Endothelial cell of umbilical vein (primary cell): ENCODE measurements around the gene SFRP2. TPM values are rescaled to one million over a fixed set of nuclear protein-coding genes. Genes with fewer than 3 reads are reported as not detected.

Source experiments
- BruUV-seq: library from RNA; stranded (reverse); fragments of 400-500 nt; replicated peaks from 2 replicates; lab custom pipeline; 2021; lab: Mats Ljungman, UMichigan
- CTCF ChIA-PET: fragments of 300-600, 350-600 bp; sonication (Branson Sonifier 250); formaldehyde crosslinking; loops from one replicate; lab custom pipeline; 2021; ENCODE audit warnings: antibody characterized with exemption, inconsistent platforms; lab: Charles Lee
- POLR2A ChIA-PET: fragments of 300-600, 350-600 bp; sonication (Branson Sonifier 250); formaldehyde crosslinking; loops from one replicate; lab custom pipeline; 2021; ENCODE audit warnings: antibody characterized with exemption, inconsistent platforms; lab: Charles Lee
- DNase-seq: peaks from one replicate; pipeline ENCODE4 v3.0.0-alpha.2; 2011; ENCODE audit warnings: low read depth, low spot score
- FAIRE-seq: peaks from 2 replicates; lab custom pipeline; 2011; peaks lifted over from hg19 to GRCh38; lab: Jason Lieb, UNC
- H2AFZ ChIP-seq: 2 replicates; pipeline ENCODE4 v1.6.0; 2012; ENCODE audit warnings: low read depth, low read length, control low read depth, inconsistent platforms
- H3K27ac ChIP-seq: 2 replicates; pipeline ENCODE4 v1.5.1; 2011; ENCODE audit warnings: low read depth, mild to moderate bottlenecking, control low read depth, low read length, moderate library complexity; ENCODE audit not compliant: insufficient read depth
- H3K27me3 ChIP-seq, 2 experiments: 2 replicates each; pipeline versions ENCODE4 v1.6.0 to v1.6.1; 2011; ENCODE audit warnings: low read length in 2 of 2, mixed read lengths in 1 of 2; ENCODE audit not compliant: control insufficient read depth in 2 of 2, insufficient read depth in 2 of 2
- H3K36me3 ChIP-seq, 2 experiments: 2 replicates in 1 of 2; 3 replicates in 1 of 2; pipeline ENCODE4 v1.5.1; 2011; ENCODE audit warnings: low read length in 2 of 2, mild to moderate bottlenecking in 1 of 2, moderate library complexity in 1 of 2; ENCODE audit not compliant: control insufficient read depth in 2 of 2, insufficient read depth in 2 of 2; ENCODE audit errors: extremely low read depth in 1 of 2
- H3K4me1 ChIP-seq: 3 replicates; pipeline ENCODE4 v1.5.1; 2011; ENCODE audit warnings: mild to moderate bottlenecking, low read length; ENCODE audit not compliant: control insufficient read depth, insufficient read depth; ENCODE audit errors: extremely low read depth
- H3K4me2 ChIP-seq: 2 replicates; pipeline ENCODE4 v1.6.1; 2011; ENCODE audit warnings: low read length, control low read depth, mixed read lengths; ENCODE audit not compliant: insufficient read depth
- H3K4me3 ChIP-seq, 3 experiments: fragments of 200-600 bp in 1 of 3; sonication (generic), shearing (Covaris generic) in 1 of 3; replicated peaks in 1 of 3; 2 replicates each; pipeline ENCODE4 v1.5.1; 2011 to 2016; ENCODE audit warnings: control low read depth in 3 of 3, low read length in 3 of 3, mild to moderate bottlenecking in 2 of 3, inconsistent platforms in 1 of 3, low read depth in 1 of 3, moderate library complexity in 1 of 3; ENCODE audit not compliant: insufficient read depth in 1 of 3
- H3K79me2 ChIP-seq: 2 replicates; pipeline ENCODE4 v1.6.0; 2012; ENCODE audit warnings: low read length, inconsistent platforms; ENCODE audit not compliant: control insufficient read depth, insufficient read depth
- H3K9ac ChIP-seq: replicated peaks from 2 replicates; pipeline ENCODE3; 2011; ENCODE audit warnings: low read length, control low read depth; ENCODE audit not compliant: insufficient read depth; ENCODE audit errors: extremely low read depth
- H3K9me1 ChIP-seq: replicated peaks from 3 replicates; pipeline ENCODE4 v1.6.0; 2011; ENCODE audit warnings: mild to moderate bottlenecking, low read length; ENCODE audit not compliant: control insufficient read depth, insufficient read depth; ENCODE audit errors: extremely low read depth
- H3K9me3 ChIP-seq: replicated peaks from 2 replicates; pipeline ENCODE4 v1.5.1; 2012; ENCODE audit warnings: low read length, inconsistent platforms; ENCODE audit not compliant: control insufficient read depth, insufficient read depth
- H4K20me1 ChIP-seq: replicated peaks from 2 replicates; pipeline ENCODE3; 2011; ENCODE audit warnings: mild to moderate bottlenecking, low read length; ENCODE audit not compliant: control insufficient read depth, insufficient read depth; ENCODE audit errors: extremely low read depth
- CTCF ChIP-seq, 2 donors: IDR thresholded peaks; 1 replicate in 1 of 2; 2 replicates in 1 of 2; pipeline ENCODE4 v1.5.1; 2011; ENCODE audit warnings: low read length in 2 of 2, mild to moderate bottlenecking in 2 of 2, moderate library complexity in 2 of 2, control low read depth in 1 of 2, inconsistent platforms in 1 of 2, low read depth in 1 of 2; ENCODE audit not compliant: insufficient read depth in 1 of 2; ENCODE audit errors: extremely low read depth in 1 of 2
- EZH2 ChIP-seq: IDR thresholded peaks from 2 replicates; pipeline ENCODE4 v1.6.1; 2012; ENCODE audit warnings: borderline replicate concordance, low read depth, mild to moderate bottlenecking, moderate library complexity, low read length, inconsistent platforms; ENCODE audit not compliant: severe bottlenecking
- FOS ChIP-seq: IDR thresholded peaks from 2 replicates; pipeline ENCODE4 v1.6.1; 2011; ENCODE audit warnings: mild to moderate bottlenecking, low read length, moderate library complexity, borderline replicate concordance; ENCODE audit not compliant: insufficient read depth
- GATA2 ChIP-seq: IDR thresholded peaks from 2 replicates; pipeline ENCODE4 v1.7.0; 2011; ENCODE audit warnings: low read depth, mild to moderate bottlenecking, moderate library complexity, mixed read lengths, low read length; ENCODE audit not compliant: insufficient read length, insufficient read depth
- JUN ChIP-seq: IDR thresholded peaks from 2 replicates; pipeline ENCODE4 v1.6.1; 2011; ENCODE audit warnings: borderline replicate concordance, low read depth; ENCODE audit not compliant: insufficient read length, insufficient read depth
- MYC ChIP-seq: IDR thresholded peaks from one replicate; pipeline ENCODE4 v1.6.1; 2011; ENCODE audit warnings: mild to moderate bottlenecking, low read depth, low read length
- POLR2A ChIP-seq: IDR thresholded peaks from 2 replicates; pipeline ENCODE4 v1.6.1; 2012; ENCODE audit warnings: low read depth, mild to moderate bottlenecking, control low read depth, low read length
- POLR2AphosphoS5 ChIP-seq: IDR thresholded peaks from 2 replicates; pipeline ENCODE4 v1.6.1; 2012; ENCODE audit warnings: low read depth, mild to moderate bottlenecking, control low read depth, low read length, moderate library complexity; ENCODE audit not compliant: insufficient read depth
- dilution Hi-C: fragments of 300-500 bp; cut with MboI; formaldehyde crosslinking; loops from one replicate; pipeline ENCODE4 v1.15.0; 2019; ENCODE audit warnings: low sequenced_read_pairs; ENCODE audit not compliant: extremely low pct_ligation_motif_present
- intact Hi-C: fragments of 100-400 bp; cut with micrococcal nuclease; formaldehyde crosslinking; loops from one replicate; pipeline ENCODE4 v1.10.0; 2022
- polyA plus RNA-seq, 4 experiments: library from polyadenylated mRNA; depleted of rRNA in 3 of 4; stranded (reverse) in 3 of 4; unstranded in 1 of 4; fragments of >200 nt; gene quantifications; 2 replicates each; pipeline versions ENCODE4 v1.2.1 to v1.2.3, GENCODE V29; 2011 to 2012; ENCODE audit warnings: missing spikeins in 1 of 4
- total RNA-seq: library from RNA; stranded (reverse); gene quantifications from 2 replicates; pipeline ENCODE4 v1.2.3, GENCODE V29; 2021
- TF ChIP-seq, protein P1 (sequence below): IDR thresholded peaks from 2 replicates; pipeline ENCODE4 v1.6.1; 2011; ENCODE audit not compliant: insufficient read depth, insufficient read length

SFRP2 gene
- total and polyA plus RNA-seq, 2 donors (not counting 3 experiments of a cell fraction or from before 2014, with no cell fraction given): 0.04 TPM; not detected in 1

GRCh38 chr4:153765894-153766293, 23.0 kb downstream of the SFRP2 start:
- Histone ChIP-seq H3K9me3 (no peaks in the 10 kb centered on the region), H3K4me3 (no peak overlapping the region), H3K9ac (no peak overlapping the region), H3K4me1 (no peaks in the 10 kb centered on the region), H2AFZ (no peak overlapping the region), H3K36me3 (no peaks in the 10 kb centered on the region), H3K79me2 (no peaks in the 10 kb centered on the region), H3K4me2 (no peak overlapping the region), H4K20me1 (no peaks in the 10 kb centered on the region), H3K27ac (no peak overlapping the region), H3K9me1 (no peaks in the 10 kb centered on the region), H3K27me3 (peaks cover 4 to 7% of the 10 kb centered on the region in 2 experiments)
- TF ChIP-seq MYC: no peak
- dilution Hi-C loops (no loop called here), intact Hi-C loops (no loop called here)
- CTCF ChIA-PET: interaction anchor here (1.0 kb wide), 1 partner anchor 16 kb away, joined by 3 read pairs; no protein-coding TSS in a partner anchor
- DNase-seq (no peak), FAIRE-seq (no peak)
- POLR2A ChIA-PET: no interaction called here
- BruUV-seq: no TSS peak

- no peaks in the 10 kb centered on the region for H3K36me3 ChIP-seq
- FAIRE-seq (no peak), DNase-seq (no peak)
- POLR2A ChIA-PET: no interaction called here
- H3K27me3 ChIP-seq: peaks cover 14 to 15% of the 10 kb centered on the region in 2 experiments
- no peak overlapping the region for H3K4me2 ChIP-seq
- BruUV-seq: no TSS peak
- H3K9me1 ChIP-seq: no peaks in the 10 kb centered on the region
- intact Hi-C loops (no loop called here), dilution Hi-C loops (no loop called here)
- CTCF ChIA-PET: interaction anchor here (0.6 to 1.8 kb wide), 3 partner anchors 10 to 132 kb away, joined by 3 to 7 read pairs (median 4); no protein-coding TSS in a partner anchor
- no peaks in the 10 kb centered on the region for H3K4me1 ChIP-seq
- H4K20me1 ChIP-seq: no peaks in the 10 kb centered on the region
- no peaks in the 10 kb centered on the region for H3K9me3 ChIP-seq
- no peaks in the 10 kb centered on the region for H3K79me2 ChIP-seq
- TF ChIP-seq POLR2AphosphoS5 (no peak), GATA2 (no peak), FOS (no peak), JUN (no peak), POLR2A (no peak), MYC (no peak), CTCF (IDR thresholded peaks at IDR 0.05; ENCODE audit: extremely low read depth in 1 of 2, insufficient read depth in 1 of 2, low read depth in 1 of 2, low read length in 2 of 2) (no peak), EZH2 (no peak)
- TF ChIP-seq, protein P1, sequence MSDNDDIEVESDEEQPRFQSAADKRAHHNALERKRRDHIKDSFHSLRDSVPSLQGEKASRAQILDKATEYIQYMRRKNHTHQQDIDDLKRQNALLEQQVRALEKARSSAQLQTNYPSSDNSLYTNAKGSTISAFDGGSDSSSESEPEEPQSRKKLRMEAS: no peak
- H3K9ac ChIP-seq: no peak overlapping the region
- H2AFZ ChIP-seq: no peak overlapping the region
- no peak overlapping the region for H3K4me3 ChIP-seq
- H3K27ac ChIP-seq: no peak overlapping the region
Observed at GRCh38 chr4:153764601-153765368, 24.1 kb downstream of the SFRP2 start.
